GM21786 (cell line): ENCODE measurements around the gene CCDC146.
"Not testable (repeated sequence)": the region's sequence is repeated elsewhere in the genome, so short reads cannot be mapped to it uniquely, and the experiment has no call there.

Experiments used
- ATAC-seq: cut with Tn5 transposase; IDR thresholded peaks from one replicate; pipeline ENCODE4 v1.9.1; 2021; ENCODE audit not compliant: unreplicated experiment

CCDC146 gene

GRCh38 chr7:77138668-77139067 lies 16.3 kb downstream of the CCDC146 start:
- not testable (repeated sequence) for ATAC-seq

GRCh38 chr7:77140291-77140690 lies 17.9 kb downstream of the CCDC146 start:
- ATAC-seq = not testable (repeated sequence)

GRCh38 chr7:77152232-77152631 lies 29.8 kb downstream of the CCDC146 start:
- ATAC-seq = not testable (repeated sequence)

- peak; percentile 46 for ATAC-seq
These were observed 32.6 kb downstream of the CCDC146 start for GRCh38 chr7:77154917-77155464.

DNA sequence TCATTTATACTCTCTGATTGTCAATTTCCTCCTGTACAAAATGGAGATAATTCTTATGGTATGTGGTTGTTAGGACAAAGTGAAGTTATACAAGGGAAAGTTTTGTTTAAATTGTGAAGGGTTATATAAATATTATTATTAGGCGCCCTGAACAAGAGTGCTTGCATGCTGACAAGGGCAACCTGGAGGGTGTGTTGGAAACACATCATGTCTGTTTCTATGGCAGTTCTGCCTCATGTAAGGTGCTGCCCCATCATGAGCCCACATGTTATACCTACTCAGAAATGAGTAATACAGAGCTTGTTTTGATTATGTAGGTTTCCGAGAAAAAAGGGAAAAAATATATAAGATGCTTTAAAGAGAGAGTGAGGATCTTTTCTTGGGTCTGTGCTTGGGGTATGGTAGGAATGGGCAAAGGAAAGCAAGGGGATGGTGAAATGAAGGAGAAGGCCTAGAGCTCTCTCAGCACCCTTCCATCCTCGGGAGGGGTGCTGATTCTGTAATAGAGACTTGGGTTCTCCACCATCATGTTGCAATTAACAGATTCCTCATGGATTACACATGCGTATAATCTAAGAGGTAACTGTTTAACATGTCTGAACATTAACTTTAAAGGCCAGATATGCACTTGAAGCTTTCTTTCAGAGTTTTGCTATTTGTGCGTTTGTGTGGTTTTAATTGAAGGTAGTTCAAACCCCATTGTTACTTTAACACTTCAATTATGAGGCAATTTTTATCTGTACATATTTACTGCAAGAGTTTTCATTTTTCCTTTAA lies 33.4 kb downstream of the CCDC146 start:
- ATAC-seq = not testable (repeated sequence)

- peak; percentile 73 for ATAC-seq
These were observed 34.6 kb downstream of the CCDC146 start for GRCh38 chr7:77157034-77157433.

GRCh38 chr7:77157446-77157845 lies 35.0 kb downstream of the CCDC146 start:
- ATAC-seq = peak; percentile 58

DNA sequence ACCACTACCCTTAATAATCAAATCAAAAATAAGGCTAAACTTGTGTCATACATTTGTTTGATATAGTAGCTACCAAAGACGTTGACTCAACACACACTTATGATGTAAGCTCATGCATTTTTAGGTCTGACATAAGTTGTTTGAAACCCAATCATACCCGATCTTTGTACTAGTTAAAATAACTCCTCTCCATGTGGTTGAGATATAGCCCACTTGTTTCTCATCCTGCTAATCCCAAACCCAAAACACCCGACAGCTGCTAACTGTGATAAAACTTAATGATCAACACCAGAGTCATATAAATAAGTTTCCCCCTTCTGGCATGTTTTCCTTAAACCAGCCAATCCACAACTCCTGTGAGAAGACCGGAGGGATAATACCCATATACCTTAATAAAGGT lies 48.7 kb downstream of the CCDC146 start:
- ATAC-seq = not testable (repeated sequence)

GRCh38 chr7:77172437-77173172 lies 50.2 kb downstream of the CCDC146 start:
- ATAC-seq = not testable (repeated sequence)

DNA sequence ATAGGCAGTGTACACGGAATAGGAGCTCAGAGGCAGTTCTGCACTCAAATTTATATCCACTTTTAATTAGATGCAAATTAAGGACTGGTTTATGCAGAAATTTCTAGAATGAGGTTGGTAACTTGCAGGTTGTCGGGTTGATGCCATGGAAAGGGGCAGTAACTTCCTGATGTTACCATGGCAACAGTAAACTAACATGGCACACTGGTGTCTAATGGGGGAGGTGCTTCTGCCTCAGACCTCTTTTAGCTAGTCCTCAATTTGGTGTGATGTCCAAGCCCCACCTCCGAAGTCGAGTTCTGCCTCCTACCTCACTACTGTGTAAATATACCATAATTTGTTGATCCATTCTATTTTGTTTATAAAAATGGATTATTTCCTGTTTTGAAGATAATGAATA lies 52.0 kb downstream of the CCDC146 start:
- ATAC-seq = not testable (repeated sequence)

DNA sequence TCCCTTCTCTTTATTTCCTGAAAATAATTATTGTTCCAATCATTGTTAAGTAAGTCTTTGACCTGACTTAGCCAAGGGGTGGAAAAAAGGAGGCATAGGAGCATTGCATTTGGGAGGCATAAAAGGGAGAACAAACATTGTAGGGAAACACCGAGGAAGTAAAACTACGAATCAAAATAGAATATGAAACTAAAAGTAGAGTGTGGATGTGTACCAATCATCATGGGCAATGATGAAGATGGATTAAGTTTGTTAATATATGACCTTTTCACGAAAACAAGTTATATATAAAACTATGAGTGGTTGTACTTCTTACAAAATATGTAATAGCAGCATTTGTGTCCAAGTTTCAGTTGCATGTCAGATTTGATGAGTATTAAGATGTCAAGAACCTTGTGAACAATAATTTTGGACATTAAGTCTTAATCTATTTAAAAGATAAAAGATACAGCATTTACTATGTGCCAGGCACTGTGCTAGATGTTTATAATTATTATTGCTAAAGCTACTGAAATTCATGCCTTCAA lies 52.9 kb downstream of the CCDC146 start:
- ATAC-seq = peak; percentile 85

GRCh38 chr7:77177321-77177904 lies 55.0 kb downstream of the CCDC146 start:
- ATAC-seq = not testable (repeated sequence)

- ATAC-seq = not testable (repeated sequence)
These were observed 55.6 kb downstream of the CCDC146 start for GRCh38 chr7:77178024-77178423.

DNA sequence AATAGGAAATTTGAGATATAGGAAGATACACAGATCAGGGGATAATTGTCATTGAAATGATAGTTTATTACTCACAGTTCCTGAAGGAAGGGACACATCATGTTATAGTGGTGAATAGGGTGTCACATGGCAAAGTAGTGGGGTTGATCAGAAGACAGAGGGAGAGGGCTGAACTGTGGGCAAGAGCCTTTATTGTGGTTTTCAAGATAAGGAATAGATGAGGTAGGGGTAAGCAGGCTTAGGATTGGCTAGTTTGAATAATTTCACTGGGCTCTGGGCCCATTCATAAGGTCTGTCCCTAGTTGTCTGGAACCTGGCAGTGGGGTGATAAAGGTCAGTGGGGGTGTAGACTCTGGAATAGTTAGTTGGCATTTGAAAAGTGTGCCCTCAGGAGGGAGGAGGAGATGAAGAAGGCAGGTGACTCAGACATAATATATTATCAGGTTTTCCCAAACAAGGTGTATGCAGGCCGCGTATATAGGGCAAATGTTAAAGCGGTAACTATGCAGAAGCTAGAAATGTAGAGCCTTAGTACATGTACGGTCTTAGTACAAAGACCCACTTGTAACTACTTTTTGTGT lies 58.7 kb downstream of the CCDC146 start:
- ATAC-seq = no peak

DNA sequence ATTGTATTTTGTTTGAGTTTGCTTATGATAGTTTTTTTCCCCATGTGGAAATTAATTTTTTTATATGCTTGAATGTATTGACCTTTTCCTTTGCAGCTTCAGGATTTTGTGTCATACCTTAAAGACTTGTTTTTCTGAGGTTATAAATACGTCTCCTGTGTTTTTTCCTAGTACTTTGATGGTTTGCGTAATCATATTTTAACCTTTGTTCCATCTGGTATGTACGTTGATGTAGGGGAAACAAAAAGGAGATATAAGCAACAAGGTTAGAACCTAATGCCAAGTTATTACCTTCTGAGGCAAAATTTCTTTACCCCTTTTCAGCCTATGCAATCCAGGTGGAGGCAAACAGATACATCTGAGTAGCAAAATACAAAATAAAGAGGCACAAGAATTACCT lies 59.3 kb downstream of the CCDC146 start:
- no peak for ATAC-seq

DNA sequence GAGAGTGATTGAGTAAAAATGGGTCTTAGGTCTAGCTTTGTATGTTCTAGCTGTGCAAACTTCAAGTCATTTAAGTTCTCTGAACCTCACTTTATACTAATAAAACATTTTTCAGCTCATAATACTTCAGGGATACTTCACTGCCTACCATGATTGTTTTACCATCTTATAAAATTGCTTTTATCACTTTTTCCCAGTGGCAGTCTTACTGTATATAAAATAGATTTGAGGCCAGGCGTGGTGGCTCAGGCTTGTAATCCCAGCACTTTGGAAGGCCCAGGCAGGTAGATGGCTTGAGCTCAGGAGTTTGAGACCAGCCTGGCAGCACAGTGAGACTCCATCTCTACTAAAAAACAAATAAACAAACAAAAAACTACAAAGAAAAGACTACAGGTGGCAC lies 59.8 kb downstream of the CCDC146 start:
- ATAC-seq = no peak

DNA sequence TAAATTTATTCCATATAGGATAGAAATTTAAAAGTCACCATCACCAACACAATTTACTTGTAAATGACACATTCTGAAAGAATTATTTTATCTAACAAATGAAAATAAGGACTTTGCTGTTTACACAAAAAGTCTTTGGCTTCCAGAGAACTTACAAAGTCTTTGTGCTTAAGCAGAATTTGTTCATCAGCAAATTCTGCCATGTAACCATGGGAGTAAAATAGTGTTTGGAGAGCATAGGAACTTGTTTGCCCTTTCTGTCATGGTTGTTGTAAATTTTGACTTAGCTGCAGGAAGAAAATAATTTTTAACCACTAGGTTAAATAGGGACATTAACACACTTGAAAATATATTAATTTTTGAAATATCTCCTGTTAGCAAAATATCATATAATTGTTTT lies 62.0 kb downstream of the CCDC146 start:
- ATAC-seq = no peak

GRCh38 chr7:77184990-77185389 lies 62.6 kb downstream of the CCDC146 start:
- no peak for ATAC-seq

DNA sequence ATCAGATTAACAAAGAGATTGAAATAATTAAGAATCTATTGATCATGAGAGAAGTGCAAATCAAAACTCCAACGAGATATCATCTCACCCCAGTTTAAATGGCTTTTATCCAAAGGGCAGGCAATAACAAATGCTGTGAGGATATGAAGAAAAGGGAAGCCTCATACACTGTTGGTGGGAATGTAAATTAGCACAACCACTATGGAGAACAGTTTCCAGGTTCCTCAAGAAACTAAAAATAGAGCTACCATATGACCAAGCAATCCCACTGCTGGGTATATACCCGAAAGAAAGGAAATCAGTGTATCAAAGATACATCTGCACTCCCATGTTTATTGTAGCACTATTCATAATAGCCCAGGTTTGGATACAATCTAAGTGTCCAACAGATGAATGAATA lies 63.5 kb downstream of the CCDC146 start:
- no peak for ATAC-seq

DNA sequence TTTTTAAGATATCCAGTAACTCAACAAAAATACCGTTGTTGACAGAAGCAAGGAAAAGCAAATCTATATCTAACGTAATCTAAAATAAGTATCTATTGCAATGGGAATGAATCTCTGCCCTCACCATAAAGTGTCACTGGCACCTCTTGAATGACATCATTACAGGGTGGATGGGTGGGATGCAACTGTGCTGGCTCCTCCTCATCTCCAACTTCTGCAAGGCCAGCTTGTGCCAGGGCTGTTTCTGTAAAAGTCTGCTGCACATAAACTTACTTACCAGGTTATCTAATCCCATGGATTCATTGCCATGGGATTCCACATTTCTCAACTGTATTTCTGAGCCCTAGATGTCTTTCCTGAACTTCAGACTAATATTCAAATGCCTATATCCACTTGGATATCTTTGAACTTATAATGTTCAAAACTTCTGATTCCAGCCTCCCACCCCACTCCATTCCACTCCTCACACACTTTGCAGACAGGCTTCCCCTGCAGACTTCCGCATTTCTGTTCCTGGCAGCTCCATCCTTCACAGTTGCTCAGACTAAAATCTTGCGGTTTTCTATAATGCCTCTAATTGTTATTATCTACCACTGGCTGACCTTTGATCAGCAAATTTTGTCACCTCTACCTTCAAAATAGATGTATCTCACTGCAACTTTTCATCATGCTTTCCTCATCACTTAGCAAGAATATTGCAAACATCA lies 66.5 kb downstream of the CCDC146 start:
- ATAC-seq = no peak
